Transverse colon (tissue), 4 donors: ENCODE measurements around the gene CREB3L4.

Source experiments
- POLR2AphosphoS5 ChIP-seq, 3 donors: sonication (generic); formaldehyde crosslinking; IDR thresholded peaks; one replicate each; pipeline ENCODE4 v1.6.1; 2016; ENCODE audit warnings: antibody characterized with exemption in 3 of 3
- TF ChIP-seq, protein P1 (sequence below), 5 experiments: fragments of 200-600 bp in 3 of 5; fragments of 450-650 bp in 2 of 5; sonication (generic) in 3 of 5; IDR thresholded peaks; 1 replicate in 2 of 5; 2 replicates in 3 of 5; pipeline ENCODE4 v1.5.1; 2016 to 2017; ENCODE audit warnings: antibody characterized with exemption in 5 of 5, inconsistent platforms in 3 of 5, mild to moderate bottlenecking in 2 of 5, moderate library complexity in 1 of 5

GRCh38 chr1:153933955-153934354 lies 33.7 kb upstream of the CREB3L4 start:
- TF ChIP-seq POLR2AphosphoS5 (IDR thresholded peaks at IDR 0.05): no peak
- TF ChIP-seq, protein P1, sequence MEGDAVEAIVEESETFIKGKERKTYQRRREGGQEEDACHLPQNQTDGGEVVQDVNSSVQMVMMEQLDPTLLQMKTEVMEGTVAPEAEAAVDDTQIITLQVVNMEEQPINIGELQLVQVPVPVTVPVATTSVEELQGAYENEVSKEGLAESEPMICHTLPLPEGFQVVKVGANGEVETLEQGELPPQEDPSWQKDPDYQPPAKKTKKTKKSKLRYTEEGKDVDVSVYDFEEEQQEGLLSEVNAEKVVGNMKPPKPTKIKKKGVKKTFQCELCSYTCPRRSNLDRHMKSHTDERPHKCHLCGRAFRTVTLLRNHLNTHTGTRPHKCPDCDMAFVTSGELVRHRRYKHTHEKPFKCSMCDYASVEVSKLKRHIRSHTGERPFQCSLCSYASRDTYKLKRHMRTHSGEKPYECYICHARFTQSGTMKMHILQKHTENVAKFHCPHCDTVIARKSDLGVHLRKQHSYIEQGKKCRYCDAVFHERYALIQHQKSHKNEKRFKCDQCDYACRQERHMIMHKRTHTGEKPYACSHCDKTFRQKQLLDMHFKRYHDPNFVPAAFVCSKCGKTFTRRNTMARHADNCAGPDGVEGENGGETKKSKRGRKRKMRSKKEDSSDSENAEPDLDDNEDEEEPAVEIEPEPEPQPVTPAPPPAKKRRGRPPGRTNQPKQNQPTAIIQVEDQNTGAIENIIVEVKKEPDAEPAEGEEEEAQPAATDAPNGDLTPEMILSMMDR (IDR thresholded peaks at IDR 0.05): no peak
